Right renal cortex interstitium (tissue), 3 donors: ENCODE data around the gene SPIN1. TPM values are rescaled to one million over a fixed set of nuclear protein-coding genes. Genes with fewer than 3 reads are reported as not detected.

ENCODE experiments used
- DNase-seq, 3 donors: peaks; one replicate each; pipeline ENCODE4 v3.0.0-alpha.2; 2013; ENCODE audit warnings: low read depth in 3 of 3, low spot score in 2 of 3
- polyA plus RNA-seq, 3 donors: library from polyadenylated mRNA; unstranded; fragments of 120-200 nt; gene quantifications; one replicate each; pipeline ENCODE4 v1.2.1, GENCODE V29; 2013; ENCODE audit not compliant: insufficient read length in 3 of 3

The SPIN1 gene
- polyA plus RNA-seq, 3 donors: 175 to 190 (median 176) TPM

DNA sequence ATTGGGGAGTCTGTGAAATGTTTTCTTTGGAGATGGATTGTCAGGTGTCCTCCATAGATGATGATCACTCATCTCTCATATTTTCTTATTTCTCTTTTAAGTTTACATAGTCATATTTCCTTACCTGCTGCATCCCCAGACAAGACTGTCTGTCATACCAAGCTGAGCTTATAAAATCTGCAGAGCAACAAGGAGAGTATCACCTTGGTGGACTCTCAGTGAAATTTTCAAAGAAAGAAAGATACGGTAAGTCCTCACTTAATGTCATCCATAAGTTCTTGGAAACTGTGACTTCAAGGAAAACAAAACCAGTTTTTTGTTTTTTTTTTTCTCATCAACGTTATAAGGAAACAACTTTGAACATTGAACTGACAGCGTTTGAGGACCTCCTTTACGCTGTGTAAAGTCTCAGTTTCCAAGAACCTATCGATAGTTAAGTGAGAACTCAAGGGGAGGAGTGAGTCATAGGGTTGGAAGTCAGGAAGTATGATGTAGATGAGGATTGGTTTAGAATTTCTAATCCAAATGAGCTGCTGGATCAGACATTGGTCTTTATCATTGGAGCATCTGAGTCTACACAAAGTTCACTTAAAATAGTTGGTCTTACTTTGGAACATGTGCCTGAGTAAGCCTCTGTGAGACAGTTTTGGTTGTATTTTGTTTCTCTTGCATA, 45.5 kb downstream of the SPIN1 start:
- DNase-seq: no peak

DNA sequence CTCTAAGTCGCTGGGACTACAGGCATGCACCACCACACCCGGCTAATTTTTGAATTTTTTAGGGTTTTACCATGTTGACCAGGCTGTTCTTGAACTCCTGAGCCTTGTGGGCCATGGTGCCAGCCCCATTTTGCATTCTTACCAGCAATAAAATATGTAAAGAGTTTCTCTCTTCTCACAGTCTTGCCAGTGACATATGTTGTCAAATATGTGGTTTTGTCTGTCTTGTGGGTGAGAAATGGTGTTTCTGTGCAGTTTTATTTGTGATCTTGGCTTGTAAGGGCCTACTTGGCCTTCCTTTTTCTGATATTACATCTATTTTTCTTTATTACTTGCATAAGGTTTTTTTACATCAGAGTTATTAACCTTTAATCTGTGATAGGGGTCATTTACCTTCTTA, 47.1 kb downstream of the SPIN1 start:
- no peak for DNase-seq

DNA sequence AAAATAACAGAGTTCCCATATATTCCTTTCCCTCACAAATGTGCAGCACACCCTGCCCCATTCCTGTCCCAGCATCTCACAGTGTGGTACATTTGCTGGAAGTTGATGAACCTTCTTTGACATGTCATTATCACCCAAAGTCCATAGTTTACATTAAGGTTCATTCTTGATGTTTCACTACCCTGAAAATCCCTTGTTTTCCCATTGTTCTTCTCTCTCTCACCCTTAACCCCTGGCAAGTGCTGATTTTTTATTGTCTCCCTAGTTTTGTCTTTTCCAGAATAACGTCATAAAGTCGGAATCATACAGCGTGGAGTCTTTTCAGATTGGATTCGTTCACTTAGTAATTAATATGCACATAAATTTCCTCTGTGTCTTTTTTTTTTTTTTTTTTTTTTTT, 48.1 kb downstream of the SPIN1 start:
- DNase-seq: no peak

DNA sequence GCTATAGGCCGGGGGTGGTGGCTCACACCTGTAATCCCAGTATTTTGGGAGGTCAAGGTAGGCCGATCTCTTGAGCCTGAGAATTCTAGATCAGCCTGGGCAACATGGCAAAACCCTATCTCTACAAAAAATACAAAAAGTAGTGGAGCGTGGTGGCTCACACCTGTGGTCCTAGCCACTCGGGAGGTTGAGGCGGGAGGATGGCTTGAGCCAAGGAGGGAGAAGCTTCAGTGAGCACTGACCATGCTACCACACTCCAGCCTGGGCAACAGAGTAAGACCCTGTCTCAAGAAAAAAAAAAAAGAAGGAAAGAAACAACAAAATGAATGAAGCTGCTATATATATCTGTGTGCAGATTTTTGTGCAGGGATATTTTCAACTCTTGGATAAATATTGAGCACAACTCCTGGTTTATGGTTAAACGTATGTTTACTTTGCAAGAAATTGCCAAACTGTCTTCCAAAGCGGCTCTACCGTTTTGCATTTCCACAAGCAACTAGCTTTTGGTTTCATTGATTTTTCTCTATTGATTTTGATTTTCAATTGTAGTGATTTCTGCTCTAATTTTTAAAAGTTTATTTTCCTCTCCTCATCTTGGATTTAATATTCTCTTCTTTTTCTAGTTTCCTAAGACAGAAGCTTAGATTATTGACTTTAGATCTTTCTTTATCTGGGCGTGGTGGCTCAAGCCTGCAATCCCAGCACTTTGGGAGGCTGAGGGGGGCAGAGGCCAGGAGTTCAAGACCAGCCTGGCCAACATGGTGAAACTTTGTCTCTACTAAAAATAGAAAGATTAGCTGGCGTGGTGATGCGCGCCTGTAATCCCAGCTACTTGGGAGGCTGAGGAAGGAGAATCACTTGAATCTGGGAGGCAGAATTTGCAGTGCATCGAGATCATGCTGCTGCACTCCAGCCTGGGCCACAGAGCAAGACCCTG, 49.2 kb downstream of the SPIN1 start:
- DNase-seq: no peak

DNA sequence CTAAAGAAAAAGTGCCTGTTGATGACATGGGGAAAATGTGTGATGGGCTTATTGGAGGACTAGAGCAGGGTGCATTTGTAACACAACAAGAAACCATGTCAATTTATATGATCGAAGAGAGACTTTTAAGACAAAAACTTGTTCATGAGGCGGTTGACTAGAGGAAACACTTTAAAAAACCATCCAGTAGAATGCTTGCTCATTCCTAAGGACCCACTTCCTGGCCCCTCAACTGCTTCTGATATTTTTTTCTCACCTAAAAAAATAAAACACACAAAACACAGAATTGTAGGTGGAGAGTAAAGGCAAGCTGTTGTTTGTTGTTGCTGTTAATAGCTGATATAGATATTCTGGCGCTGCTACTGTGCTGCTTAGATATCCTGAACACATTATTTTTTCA, 50.6 kb downstream of the SPIN1 start:
- no peak for DNase-seq

DNA sequence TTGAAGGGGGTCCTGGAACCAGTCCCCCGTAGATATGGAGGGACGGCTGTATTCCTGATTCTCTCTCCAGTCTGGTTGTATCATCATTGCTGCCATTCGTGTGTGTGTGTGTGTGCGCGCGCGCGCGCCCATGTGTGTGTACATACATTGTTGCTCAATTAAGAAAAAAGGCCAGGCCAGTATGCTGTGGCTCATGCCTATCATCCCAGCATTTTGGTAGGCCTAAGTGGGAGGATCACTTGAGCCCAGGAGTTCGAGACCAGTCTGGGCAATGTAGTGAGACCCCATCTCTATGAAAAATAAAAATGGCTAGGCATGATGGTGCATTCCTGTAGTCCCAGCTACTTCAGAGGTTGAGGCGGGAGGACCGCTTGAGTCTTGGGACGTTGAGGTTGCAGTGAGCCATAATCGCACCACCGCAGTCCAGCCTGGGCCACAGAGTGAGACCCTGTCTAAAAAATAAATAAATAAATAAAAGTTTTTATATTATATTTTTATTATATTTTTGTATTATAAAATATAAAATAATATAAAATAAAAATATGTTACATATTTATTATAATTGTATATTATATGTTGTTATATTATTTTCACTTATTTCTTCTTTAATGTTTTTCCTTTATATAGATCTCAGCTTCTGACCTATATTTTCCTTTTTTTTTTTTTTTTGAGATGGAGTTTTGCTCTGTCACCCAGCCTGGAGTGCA, 53.2 kb downstream of the SPIN1 start:
- DNase-seq: no peak

DNA sequence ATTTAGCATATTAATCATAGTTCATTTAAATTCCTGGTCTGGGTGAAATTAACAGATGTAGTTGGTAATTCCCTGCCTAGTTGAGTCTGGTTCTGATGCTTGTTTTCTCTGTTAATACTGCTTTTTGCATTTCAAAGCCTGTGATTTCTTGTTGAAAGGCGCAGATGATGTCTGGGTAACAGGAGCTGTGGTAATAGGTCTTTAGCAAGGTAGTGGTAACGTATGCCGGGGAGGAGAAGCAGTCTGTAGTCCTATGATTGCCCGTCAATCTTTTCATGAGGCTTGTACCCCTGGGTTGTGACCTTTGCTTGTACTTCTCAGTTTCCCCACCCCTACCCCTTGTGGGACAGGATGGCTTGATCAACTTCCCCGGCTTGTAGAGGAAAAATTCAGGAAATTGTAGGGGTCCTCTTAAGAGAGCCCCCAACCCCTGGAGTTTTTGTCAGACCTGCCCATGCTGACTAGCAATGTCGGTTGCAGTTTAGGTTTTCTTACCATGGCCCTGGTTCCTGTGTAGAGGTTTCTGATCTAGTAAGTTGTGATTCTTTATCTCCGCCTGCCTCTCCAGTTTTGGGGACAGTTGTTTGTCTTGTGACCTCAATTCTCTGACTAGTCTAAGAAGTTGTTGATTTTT, 55.4 kb downstream of the SPIN1 start:
- DNase-seq: no peak

DNA sequence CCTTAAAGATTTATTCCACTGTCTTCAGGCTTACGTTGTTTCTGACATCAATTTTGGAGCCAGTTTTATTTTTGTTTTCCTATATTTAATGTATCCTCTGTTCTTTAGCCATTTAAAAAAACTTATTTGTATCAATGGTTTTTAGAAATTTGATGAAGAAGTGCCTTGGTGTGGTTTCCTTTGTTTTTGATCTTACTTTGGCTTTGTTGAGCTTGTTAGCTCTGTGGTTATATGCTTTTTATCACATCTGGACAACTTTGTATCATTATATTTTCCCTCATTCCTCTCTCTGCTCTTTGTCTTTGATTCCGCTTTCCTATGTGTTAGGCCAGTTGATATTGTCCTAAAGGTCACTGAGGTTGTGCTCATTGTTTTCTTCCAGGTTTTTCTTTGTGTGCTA, 58.5 kb downstream of the SPIN1 start:
- DNase-seq: no peak

DNA sequence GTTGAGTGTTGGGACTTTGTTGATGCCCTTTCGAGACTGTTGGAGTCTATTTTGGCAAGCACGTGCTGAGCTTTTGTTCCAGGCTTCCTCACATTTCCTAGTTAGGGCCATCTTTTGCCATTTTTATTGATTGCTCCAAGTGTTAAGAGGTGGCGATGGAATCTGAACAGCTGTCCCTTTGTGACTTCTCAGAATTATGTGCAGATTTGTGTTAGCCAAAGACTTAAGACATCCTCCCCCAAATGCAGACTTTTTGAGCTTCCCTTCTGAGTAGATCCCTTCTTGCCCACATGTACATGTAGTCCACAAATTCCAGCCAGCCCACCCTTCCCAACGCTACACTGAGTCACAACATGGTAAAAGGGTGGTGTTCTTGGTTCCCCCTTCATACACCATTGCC, 59.2 kb downstream of the SPIN1 start:
- no peak for DNase-seq

DNA sequence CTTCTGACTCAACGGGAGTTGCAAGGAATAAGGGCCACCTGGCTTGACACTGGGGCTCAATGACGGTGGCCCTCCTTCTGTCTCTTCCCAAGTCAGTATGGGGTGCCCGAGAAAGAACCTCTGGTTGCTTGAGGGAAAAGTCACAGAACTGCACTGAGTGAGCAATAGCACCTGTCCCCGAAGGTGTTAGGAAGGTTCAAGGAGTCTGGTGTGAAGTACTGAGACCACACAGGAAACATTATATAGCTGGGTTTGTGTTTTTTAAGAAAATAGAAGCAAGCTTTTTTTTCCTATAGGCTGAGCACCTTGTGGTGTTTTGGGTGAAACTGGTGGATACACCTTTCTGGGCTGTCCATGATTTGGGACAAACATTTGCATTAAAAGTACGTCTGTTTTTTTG, 62.9 kb downstream of the SPIN1 start:
- DNase-seq: no peak

DNA sequence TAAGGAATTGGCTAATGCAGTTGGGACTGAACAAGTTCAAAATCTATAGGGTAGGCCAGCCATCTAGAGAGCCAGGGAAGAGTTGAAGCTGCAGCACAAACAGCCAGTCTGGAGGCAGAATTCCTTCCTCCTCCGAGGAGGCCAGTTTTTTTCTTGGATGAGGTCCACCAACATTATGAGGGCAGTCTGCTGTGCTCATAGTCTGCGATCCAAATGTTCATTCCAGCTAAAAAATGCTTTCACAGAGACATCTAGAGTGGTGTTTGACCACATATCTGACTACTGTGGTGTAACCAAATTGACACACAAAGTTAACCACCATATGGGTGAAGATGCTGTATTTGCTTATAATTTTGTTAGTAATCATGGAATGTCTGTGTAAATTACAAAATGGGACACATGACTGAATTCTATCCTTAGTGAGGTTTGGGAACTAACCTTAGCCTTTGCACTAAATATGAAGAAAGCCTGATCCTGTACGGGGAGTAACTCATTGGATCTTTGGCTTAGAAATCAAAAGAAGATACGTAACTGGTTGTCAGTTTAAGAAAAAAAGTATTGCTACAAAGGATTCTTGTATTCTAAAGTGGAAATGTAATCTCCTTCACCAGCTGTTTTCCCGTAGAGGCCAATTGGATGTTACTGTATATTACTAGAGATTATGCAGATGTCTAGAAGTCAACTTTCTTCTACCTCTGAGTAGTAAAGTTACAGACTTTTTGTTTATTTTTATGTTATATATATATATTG, 70.6 kb downstream of the SPIN1 start:
- DNase-seq: no peak

DNA sequence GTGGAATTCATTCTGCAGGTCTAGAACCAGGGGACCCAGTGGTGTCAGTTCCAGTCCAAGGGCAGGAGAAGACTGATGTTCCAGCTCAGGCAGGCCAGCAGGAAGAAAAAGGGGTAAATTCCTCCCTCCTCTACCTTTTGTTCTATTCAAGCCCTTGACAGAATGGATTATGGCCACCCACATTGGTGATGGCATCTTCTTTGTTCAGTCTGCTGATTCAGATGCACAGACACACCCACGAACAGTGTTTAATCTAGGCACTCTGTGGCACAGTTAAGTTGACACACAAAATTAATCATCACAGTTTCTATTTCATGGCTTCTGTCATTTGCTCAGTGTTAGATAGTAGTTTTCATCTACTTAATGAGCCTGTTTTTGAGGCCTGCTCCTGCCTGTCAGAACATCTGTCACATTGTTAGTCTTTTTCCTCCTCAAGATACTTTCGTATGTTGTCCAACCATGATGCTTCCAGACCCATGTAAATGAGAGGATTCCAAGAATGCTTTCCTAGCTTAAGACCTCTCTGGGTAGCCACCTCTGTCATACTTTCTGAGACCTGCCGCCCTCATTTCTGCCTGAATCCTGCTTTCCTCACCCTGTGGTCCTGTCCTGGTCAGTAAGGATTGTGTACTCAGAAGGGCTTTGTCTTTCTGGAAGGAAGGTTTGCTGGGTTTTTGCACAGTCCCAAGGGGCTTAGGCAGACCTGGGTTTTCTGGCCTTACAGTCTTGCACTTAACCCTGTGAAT, 72.5 kb downstream of the SPIN1 start:
- DNase-seq: no peak

DNA sequence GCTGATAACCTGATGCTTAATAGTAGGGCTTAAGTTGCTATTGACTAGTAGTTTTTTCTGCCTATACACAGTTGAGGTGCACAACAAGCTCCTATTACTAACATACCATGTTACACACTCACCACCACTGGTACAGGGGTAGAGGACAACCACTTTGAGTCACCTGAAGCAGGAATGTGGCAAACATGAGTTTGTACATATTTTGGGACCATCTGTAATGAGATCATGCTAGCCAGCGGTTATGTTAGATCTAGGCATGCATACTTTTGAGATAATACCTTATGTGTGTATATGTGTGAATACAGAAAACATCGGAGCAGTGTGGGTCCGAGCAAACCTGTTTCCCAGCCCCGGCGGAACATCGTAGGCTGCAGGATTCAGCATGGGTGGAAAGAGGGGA, 73.9 kb downstream of the SPIN1 start:
- no peak for DNase-seq

DNA sequence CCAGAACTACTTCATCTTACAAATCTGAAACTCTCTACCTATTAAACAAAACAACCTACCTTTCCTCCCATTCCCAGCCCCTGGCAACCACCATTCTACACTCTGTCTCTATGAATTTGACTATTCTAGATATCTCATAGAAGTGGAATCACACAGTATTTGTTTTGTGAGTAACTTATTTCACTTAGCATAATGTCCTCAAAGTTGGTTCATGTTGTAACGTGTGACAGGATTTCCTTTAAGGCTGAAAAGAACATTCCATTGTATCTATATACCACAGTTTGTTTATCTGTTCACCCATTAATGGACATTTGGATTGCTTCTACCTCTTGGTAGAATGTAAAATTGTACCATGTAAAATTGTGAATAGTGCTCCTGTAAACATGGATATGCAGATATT, 76.6 kb downstream of the SPIN1 start:
- DNase-seq: no peak

DNA sequence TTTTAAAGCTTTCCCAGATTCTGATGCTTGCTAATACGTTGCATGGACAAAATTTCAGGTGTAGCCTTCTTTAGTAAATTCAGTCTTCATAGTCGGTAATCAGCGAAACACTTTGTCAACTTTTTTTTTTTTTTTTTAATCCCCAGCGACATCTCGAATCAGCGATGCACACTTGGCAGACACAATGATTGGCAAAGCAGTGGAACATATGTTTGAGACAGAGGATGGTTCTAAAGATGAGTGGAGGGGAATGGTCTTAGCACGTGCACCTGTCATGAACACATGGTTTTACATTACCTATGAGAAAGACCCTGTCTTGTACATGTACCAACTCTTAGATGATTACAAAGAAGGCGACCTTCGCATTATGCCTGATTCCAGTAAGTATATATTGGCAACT, 80.0 kb downstream of the SPIN1 start:
- DNase-seq: no peak

DNA sequence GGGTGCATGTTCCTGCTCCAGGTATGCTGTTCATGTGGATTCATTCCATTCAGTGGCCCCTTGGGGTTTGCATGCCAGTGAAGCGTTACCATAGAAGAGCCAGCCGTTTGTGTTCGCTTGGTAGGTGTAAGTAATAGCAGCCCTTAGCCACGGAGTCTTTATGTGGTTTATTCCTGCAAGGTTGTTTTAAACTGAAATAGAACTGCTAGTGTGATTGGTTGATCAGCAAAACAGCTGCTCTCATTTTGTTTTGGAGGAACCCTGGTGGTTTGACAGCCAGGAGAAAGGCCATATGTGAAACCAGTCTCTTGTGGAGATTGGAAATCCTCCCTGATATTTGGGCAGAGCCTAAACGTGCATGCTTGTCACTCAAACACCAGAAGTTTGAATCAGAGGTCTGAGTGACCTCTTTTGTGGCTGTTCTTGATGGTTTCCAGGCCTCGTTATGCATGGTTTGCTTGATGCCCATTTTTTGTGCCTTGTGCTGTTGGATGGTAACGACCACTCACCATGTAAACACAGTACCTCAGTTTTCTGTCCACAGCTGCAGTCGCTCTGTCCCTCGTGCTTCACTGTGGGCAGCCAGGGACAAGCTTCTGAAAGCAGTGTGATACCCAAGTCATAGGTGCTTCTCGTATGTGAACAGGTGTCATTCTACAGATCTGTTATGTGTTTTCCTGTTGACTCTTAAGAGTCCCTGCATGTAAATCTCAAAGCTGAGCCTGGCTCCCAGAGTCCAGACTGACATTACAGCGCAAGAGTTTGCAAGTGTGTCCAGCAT, 88.4 kb downstream of the SPIN1 start:
- DNase-seq: no peak

DNA sequence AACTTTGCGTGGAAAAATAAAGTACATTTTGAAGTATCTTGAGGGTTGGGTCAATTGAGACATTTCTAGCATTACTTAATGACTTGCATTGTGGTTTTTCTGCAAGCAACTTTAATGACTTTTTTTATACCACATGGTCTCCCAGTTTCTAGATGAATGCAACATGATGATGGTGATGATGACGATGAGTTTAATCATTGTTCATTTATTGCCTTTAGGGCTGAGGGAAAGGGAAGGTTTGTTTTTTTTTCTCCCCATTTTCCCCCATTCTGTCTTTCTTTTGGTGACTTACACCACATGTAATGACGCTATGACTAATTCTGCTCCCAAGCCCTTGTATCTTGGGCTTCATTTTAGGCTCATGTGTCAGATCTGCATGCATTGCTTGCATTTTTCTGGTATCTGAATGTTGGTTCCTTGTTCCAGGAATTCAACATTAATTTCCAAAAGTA, 89.1 kb downstream of the SPIN1 start:
- no peak for DNase-seq

DNA sequence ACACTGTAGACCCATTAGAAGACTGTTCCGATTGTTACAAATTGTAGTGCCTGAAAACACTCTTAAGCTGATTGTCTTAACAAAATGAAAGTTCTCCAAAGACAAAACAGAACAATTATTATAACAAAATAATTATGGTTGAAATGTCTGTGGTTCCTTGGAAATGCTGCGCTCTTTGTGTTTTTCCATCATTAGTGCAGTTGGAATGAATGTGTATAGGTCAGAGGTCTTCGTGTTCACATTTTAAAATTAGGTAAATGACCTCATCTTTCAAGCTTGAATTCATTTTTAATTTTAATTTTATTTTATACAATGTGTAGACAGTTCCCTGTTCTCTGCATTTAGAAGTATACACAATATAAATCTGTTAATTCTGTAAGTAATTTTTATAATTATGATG, 90.0 kb downstream of the SPIN1 start:
- DNase-seq: no peak

DNA sequence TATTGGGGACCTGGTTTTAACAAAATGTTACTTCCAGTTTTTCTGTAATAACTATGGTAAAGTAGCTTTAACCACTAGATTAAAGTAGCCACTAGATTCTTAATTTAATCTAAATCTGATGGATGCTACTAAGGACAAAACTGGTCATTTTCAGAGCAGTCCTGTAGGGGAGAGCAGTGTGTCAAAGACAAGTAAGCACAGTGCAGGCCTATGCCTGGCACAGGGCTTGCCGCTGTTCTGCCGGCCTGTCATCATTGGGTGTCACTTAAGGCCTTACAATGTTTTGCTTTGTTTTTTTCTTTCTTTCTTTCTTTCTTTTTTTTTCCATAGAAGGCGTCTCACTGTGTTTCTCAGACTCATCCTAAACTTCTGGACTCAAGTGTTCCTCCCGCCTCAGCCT, 93.7 kb downstream of the SPIN1 start:
- DNase-seq: no peak
